DND-41 (cell line): Measurements from ENCODE around the gene EGFL7.

ENCODE experiments used
- ATAC-seq: fragments of 200-7000 bp; cut with Tn5 transposase; 3 replicates; pipeline ENCODE4 v1.9.1; 2021; ENCODE audit warnings: low read depth; ENCODE audit not compliant: insufficient read depth
- DNase-seq: peaks from one replicate; pipeline ENCODE4 v3.0.0-alpha.2; 2020
- H2AFZ ChIP-seq: 2 replicates; pipeline ENCODE4 v1.6.0; 2012; ENCODE audit warnings: low read depth, low read length
- H3K27ac ChIP-seq: 2 replicates; pipeline ENCODE4 v1.5.1; 2012; ENCODE audit warnings: low read length, inconsistent platforms
- H3K27me3 ChIP-seq: fragments of 200-600 bp; sonication (generic); 2 replicates; pipeline ENCODE4 v1.6.0; 2012; ENCODE audit warnings: low read length, mild to moderate bottlenecking, inconsistent platforms; ENCODE audit not compliant: insufficient read depth, poor library complexity
- H3K36me3 ChIP-seq: 2 replicates; pipeline ENCODE4 v1.5.1; 2012; ENCODE audit warnings: low read length, inconsistent platforms; ENCODE audit not compliant: insufficient read depth
- H3K4me1 ChIP-seq: 2 replicates; pipeline ENCODE4 v1.5.1; 2012; ENCODE audit warnings: mild to moderate bottlenecking, low read length; ENCODE audit not compliant: insufficient read depth
- H3K4me2 ChIP-seq: 2 replicates; pipeline ENCODE4 v1.6.0; 2012; ENCODE audit warnings: mild to moderate bottlenecking, moderate library complexity, low read length, inconsistent platforms; ENCODE audit not compliant: insufficient read depth
- H3K4me3 ChIP-seq, 2 experiments: fragments of 200-600 bp in 1 of 2; shearing (Covaris generic) in 1 of 2; 2 replicates each; pipeline ENCODE4 v1.5.1; 2012 to 2016; ENCODE audit warnings: inconsistent platforms in 2 of 2, low read length in 2 of 2, mild to moderate bottlenecking in 2 of 2, low read depth in 1 of 2, moderate library complexity in 1 of 2
- H3K79me2 ChIP-seq: 2 replicates; pipeline ENCODE4 v1.6.0; 2012; ENCODE audit warnings: low read length, inconsistent platforms; ENCODE audit not compliant: insufficient read depth
- H3K9ac ChIP-seq: 2 replicates; pipeline ENCODE4 v1.6.0; 2012; ENCODE audit warnings: low read depth, mild to moderate bottlenecking, inconsistent platforms, low read length, moderate library complexity
- H3K9me3 ChIP-seq: 2 replicates; pipeline ENCODE4 v1.5.1; 2012; ENCODE audit warnings: low read length, moderate library complexity, mild to moderate bottlenecking, inconsistent platforms; ENCODE audit not compliant: insufficient read depth, severe bottlenecking
- H4K20me1 ChIP-seq: 2 replicates; pipeline ENCODE4 v1.6.0; 2012; ENCODE audit warnings: low read length; ENCODE audit not compliant: insufficient read depth
- CTCF ChIP-seq: IDR thresholded peaks from 2 replicates; pipeline ENCODE4 v1.5.1; 2012; ENCODE audit warnings: borderline replicate concordance, low read length, moderate library complexity, mild to moderate bottlenecking; ENCODE audit not compliant: poor library complexity, severe bottlenecking; ENCODE audit errors: extremely low read depth
- EZH2 ChIP-seq: IDR thresholded peaks from 3 replicates; pipeline ENCODE4 v1.6.1; 2012; ENCODE audit warnings: borderline replicate concordance, low read depth, mild to moderate bottlenecking, moderate library complexity, low read length, inconsistent platforms; ENCODE audit not compliant: severe bottlenecking

EGFL7 gene

GRCh38 chr9:136691316-136692184 lies 28.8 kb downstream of the EGFL7 start:
- Histone ChIP-seq H3K36me3 (no peaks in the 10 kb centered on the region), H3K4me2 (no peak overlapping the region), H2AFZ (no peak overlapping the region), H3K27ac (no peak overlapping the region), H3K79me2 (no peaks in the 10 kb centered on the region), H3K4me3 (no peak overlapping the region), H3K9me3 (no peaks in the 10 kb centered on the region), H3K9ac (no peak overlapping the region), H3K4me1 (peaks cover 4% of the 10 kb centered on the region; the same call in 1 of the 2 replicates), H4K20me1 (no peaks in the 10 kb centered on the region), H3K27me3 (no peaks in the 10 kb centered on the region)
- TF ChIP-seq CTCF = no peak
- TF ChIP-seq EZH2 = no peak
- DNase-seq = no peak
- no peak for ATAC-seq

- Histone ChIP-seq H3K4me1 (no peaks in the 10 kb centered on the region), H3K27me3 (no peaks in the 10 kb centered on the region), H3K9ac (no peak overlapping the region), H2AFZ (no peak overlapping the region), H3K36me3 (no peaks in the 10 kb centered on the region), H4K20me1 (no peaks in the 10 kb centered on the region), H3K4me3 (no peak overlapping the region), H3K79me2 (no peaks in the 10 kb centered on the region), H3K27ac (no peak overlapping the region), H3K4me2 (no peak overlapping the region), H3K9me3 (no peaks in the 10 kb centered on the region)
- ATAC-seq (no peak), DNase-seq (no peak)
- TF ChIP-seq CTCF (no peak), EZH2 (no peak)
Observed at GRCh38 chr9:136692185-136693134, 29.7 kb downstream of the EGFL7 start.

GRCh38 chr9:136693135-136693489 lies 30.4 kb downstream of the EGFL7 start:
- H3K4me1 ChIP-seq = no peaks in the 10 kb centered on the region
- no peaks in the 10 kb centered on the region for H3K36me3 ChIP-seq
- TF ChIP-seq CTCF = no peak
- TF ChIP-seq EZH2 = no peak
- no peak overlapping the region for H3K4me3 ChIP-seq
- no peaks in the 10 kb centered on the region for H3K27me3 ChIP-seq
- H3K27ac ChIP-seq = no peak overlapping the region
- no peaks in the 10 kb centered on the region for H3K9me3 ChIP-seq
- H3K79me2 ChIP-seq = no peaks in the 10 kb centered on the region
- DNase-seq (no peak), ATAC-seq (no peak)
- H3K9ac ChIP-seq = no peak overlapping the region
- H3K4me2 ChIP-seq = no peak overlapping the region
- no peak overlapping the region for H2AFZ ChIP-seq
- H4K20me1 ChIP-seq = no peaks in the 10 kb centered on the region
